Measurements from ENCODE around the gene SEPHS1. TPM values are rescaled to one million over a fixed set of nuclear protein-coding genes. Genes with fewer than 3 reads are reported as not detected.

The SEPHS1 gene
- polyA plus RNA-seq (2013, experiment 1 of 2), result 33.7 TPM
- polyA plus RNA-seq (2013, experiment 2 of 2), result 34.2 TPM

GRCh38 chr10:13348216-13349017, at the start of gene SEPHS1:
Gene SEPHS1, minus strand, starts transcription at chr10:13348293. Its CDS starts 3,343 bp downstream, at chr10:13344950.
- Histone ChIP-seq H3K79me1 (replicated peaks; ENCODE audit: low read length, poor library complexity, severe bottlenecking) (peaks cover 7% of the 10 kb centered on the region), H3K9me3 (ENCODE audit: control insufficient read depth, low read length) (no peaks in the 10 kb centered on the region), H2AFZ (ENCODE audit: low read depth, low read length) (peak within 1 kb of the TSS; percentile 79), H3K23ac (ENCODE audit: low read length in 2 of 2) (peak within 1 kb of the TSS in 1 of 2 experiments; percentile 40), H4K8ac (ENCODE audit: low read length) (peak within 1 kb of the TSS; percentile 73), H2BK15ac (ENCODE audit: low read depth, poor library complexity, severe bottlenecking) (peak within 1 kb of the TSS; percentile 97), H3K9ac (ENCODE audit: low read length) (peak within 1 kb of the TSS; percentile 96), H2AK5ac (ENCODE audit: low read length, severe bottlenecking) (no peak within 1 kb of the TSS), H2BK12ac (ENCODE audit: low read length in 2 of 2) (no peak within 1 kb of the TSS), H3K4me3 (ENCODE audit: insufficient read depth in 1 of 2, low read depth in 1 of 2, low read length in 2 of 2) (peak within 1 kb of the TSS; percentile 80 to 95), H3K4me2 (ENCODE audit: low read length, poor library complexity, severe bottlenecking) (peak within 1 kb of the TSS; percentile 71), H4K91ac (ENCODE audit: low read length) (peak within 1 kb of the TSS; percentile 76), H3K36me3 (ENCODE audit: control insufficient read depth in 1 of 2, insufficient read depth in 2 of 2, low read depth in 1 of 2, low read length in 2 of 2) (peaks cover 2 to 3% of the 10 kb centered on the region in 2 experiments), H3K4me1 (ENCODE audit: control insufficient read depth, insufficient read depth, low read depth, low read length) (peaks cover 9% of the 10 kb centered on the region), H2BK5ac (ENCODE audit: low read depth, low read length, poor library complexity, severe bottlenecking) (peak within 1 kb of the TSS; percentile 79), H3K14ac (ENCODE audit: low read length in 2 of 2) (peak within 1 kb of the TSS; percentile 64 to 74), H3K27me3 (ENCODE audit: control insufficient read depth in 1 of 2, insufficient read depth in 1 of 2, low read length in 2 of 2) (peaks cover 23 to 30% of the 10 kb centered on the region in 2 experiments), H2BK120ac (ENCODE audit: low read depth, low read length) (peak within 1 kb of the TSS; percentile 97), H3K4ac (ENCODE audit: low read depth in 1 of 2, low read length in 2 of 2) (peak within 1 kb of the TSS; percentile 77 to 90), H3K18ac (ENCODE audit: low read depth in 1 of 2, low read length in 2 of 2) (peak within 1 kb of the TSS; percentile 73 to 92), H3K27ac (ENCODE audit: low read length, poor library complexity, severe bottlenecking) (peak within 1 kb of the TSS; percentile 75)
- peak; percentile 76 for DNase-seq
- under 1% methylated on average over 59 of the region's 65 CpGs for WGBS

DNA sequence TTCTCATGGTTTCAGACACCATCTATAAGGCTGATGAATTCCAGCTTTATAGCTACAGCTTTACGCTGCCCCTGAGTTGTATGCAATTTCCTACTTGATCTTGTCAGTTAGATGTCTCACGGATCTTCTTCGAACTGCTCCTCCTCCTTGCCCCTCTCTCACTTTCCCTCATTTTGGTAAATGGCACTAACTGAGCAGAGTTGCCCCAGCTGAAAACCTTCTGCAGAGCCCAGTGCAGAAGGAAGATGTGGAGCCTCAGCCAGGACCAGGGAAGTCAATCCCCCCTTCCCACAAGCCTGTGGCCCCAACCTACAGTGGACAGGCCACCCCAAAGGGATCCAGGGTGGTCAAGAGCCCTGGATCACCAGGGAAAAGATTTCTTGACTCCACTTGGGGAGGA, 49.0 kb upstream of the SEPHS1 start:
- Histone ChIP-seq H3K14ac (ENCODE audit: low read length in 2 of 2) (no peak overlapping the region), H2BK15ac (ENCODE audit: low read depth, poor library complexity, severe bottlenecking) (no peak overlapping the region), H3K4me3 (ENCODE audit: insufficient read depth in 1 of 2, low read depth in 1 of 2, low read length in 2 of 2) (no peak overlapping the region), H3K27me3 (ENCODE audit: control insufficient read depth in 1 of 2, insufficient read depth in 1 of 2, low read length in 2 of 2) (peaks cover 20 to 42% of the 10 kb centered on the region in 2 experiments), H4K91ac (ENCODE audit: low read length) (no peak overlapping the region), H3K36me3 (ENCODE audit: control insufficient read depth in 1 of 2, insufficient read depth in 2 of 2, low read depth in 1 of 2, low read length in 2 of 2) (no peaks in the 10 kb centered on the region), H3K9me3 (ENCODE audit: control insufficient read depth, low read length) (peaks cover 5% of the 10 kb centered on the region), H2BK12ac (ENCODE audit: low read length in 2 of 2) (no peak overlapping the region), H2BK5ac (ENCODE audit: low read depth, low read length, poor library complexity, severe bottlenecking) (no peak overlapping the region), H3K4me1 (ENCODE audit: control insufficient read depth, insufficient read depth, low read depth, low read length) (no peaks in the 10 kb centered on the region), H2AFZ (ENCODE audit: low read depth, low read length) (no peak overlapping the region), H2AK5ac (ENCODE audit: low read length, severe bottlenecking) (no peak overlapping the region), H4K8ac (ENCODE audit: low read length) (no peak overlapping the region), H3K23ac (ENCODE audit: low read length in 2 of 2) (no peak overlapping the region), H3K18ac (ENCODE audit: low read depth in 1 of 2, low read length in 2 of 2) (no peak overlapping the region), H3K79me1 (replicated peaks; ENCODE audit: low read length, poor library complexity, severe bottlenecking) (no peaks in the 10 kb centered on the region), H3K27ac (ENCODE audit: low read length, poor library complexity, severe bottlenecking) (no peak overlapping the region), H3K4me2 (ENCODE audit: low read length, poor library complexity, severe bottlenecking) (no peak overlapping the region), H3K4ac (ENCODE audit: low read depth in 1 of 2, low read length in 2 of 2) (no peak overlapping the region), H3K9ac (ENCODE audit: low read length) (no peak overlapping the region), H2BK120ac (ENCODE audit: low read depth, low read length) (no peak overlapping the region)
- WGBS, result 74% methylated on average over 3 of the region's 3 CpGs
- no peak for DNase-seq

- H3K4me1 ChIP-seq (ENCODE audit: control insufficient read depth, insufficient read depth, low read depth, low read length), result no peaks in the 10 kb centered on the region
- no peak overlapping the region for H2BK5ac ChIP-seq (ENCODE audit: low read depth, low read length, poor library complexity, severe bottlenecking)
- peaks cover 26 to 43% of the 10 kb centered on the region in 2 experiments for H3K27me3 ChIP-seq (ENCODE audit: control insufficient read depth in 1 of 2, insufficient read depth in 1 of 2, low read length in 2 of 2)
- H3K4me2 ChIP-seq (ENCODE audit: low read length, poor library complexity, severe bottlenecking), result no peak overlapping the region
- H2BK12ac ChIP-seq (ENCODE audit: low read length in 2 of 2), result no peak overlapping the region
- H3K4ac ChIP-seq (ENCODE audit: low read depth in 1 of 2, low read length in 2 of 2), result no peak overlapping the region
- no peak overlapping the region for H2AFZ ChIP-seq (ENCODE audit: low read depth, low read length)
- H3K27ac ChIP-seq (ENCODE audit: low read length, poor library complexity, severe bottlenecking), result no peak overlapping the region
- H3K36me3 ChIP-seq (ENCODE audit: control insufficient read depth in 1 of 2, insufficient read depth in 2 of 2, low read depth in 1 of 2, low read length in 2 of 2), result no peaks in the 10 kb centered on the region
- no peak overlapping the region for H4K8ac ChIP-seq (ENCODE audit: low read length)
- no peak overlapping the region for H2BK120ac ChIP-seq (ENCODE audit: low read depth, low read length)
- no peak overlapping the region for H3K14ac ChIP-seq (ENCODE audit: low read length in 2 of 2)
- no peak overlapping the region for H3K18ac ChIP-seq (ENCODE audit: low read depth in 1 of 2, low read length in 2 of 2)
- H2AK5ac ChIP-seq (ENCODE audit: low read length, severe bottlenecking), result no peak overlapping the region
- H3K23ac ChIP-seq (ENCODE audit: low read length in 2 of 2), result no peak overlapping the region
- H2BK15ac ChIP-seq (ENCODE audit: low read depth, poor library complexity, severe bottlenecking), result no peak overlapping the region
- H3K9ac ChIP-seq (ENCODE audit: low read length), result no peak overlapping the region
- H3K4me3 ChIP-seq (ENCODE audit: insufficient read depth in 1 of 2, low read depth in 1 of 2, low read length in 2 of 2), result no peak overlapping the region
- peak; percentile 58 for DNase-seq
- H4K91ac ChIP-seq (ENCODE audit: low read length), result no peak overlapping the region
- H3K9me3 ChIP-seq (ENCODE audit: control insufficient read depth, low read length), result peaks cover 5% of the 10 kb centered on the region
- H3K79me1 ChIP-seq (replicated peaks; ENCODE audit: low read length, poor library complexity, severe bottlenecking), result no peaks in the 10 kb centered on the region
Measured at GRCh38 chr10:13396369-13396768, 48.3 kb upstream of the SEPHS1 start.

DNA sequence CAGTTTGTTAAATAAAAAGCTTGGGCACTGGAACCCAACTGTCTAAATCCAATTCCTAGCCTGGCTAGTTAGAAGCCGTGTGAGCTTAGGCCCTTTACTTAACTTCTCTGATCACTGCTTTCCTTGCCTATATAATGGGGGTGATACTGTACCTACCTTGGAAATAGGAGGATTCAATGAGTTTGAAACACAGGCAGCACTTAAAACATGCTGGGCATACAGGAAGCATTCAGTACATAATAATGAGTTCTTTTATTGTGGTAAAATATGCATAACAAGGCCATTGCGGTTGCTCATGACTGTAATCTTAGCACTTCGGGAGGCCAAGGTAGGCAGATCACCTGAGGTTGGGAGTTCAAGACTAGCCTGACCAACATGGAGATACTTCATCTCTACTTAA, 47.4 kb upstream of the SEPHS1 start:
- H2AK5ac ChIP-seq (ENCODE audit: low read length, severe bottlenecking), result no peak overlapping the region
- no peak overlapping the region for H3K27ac ChIP-seq (ENCODE audit: low read length, poor library complexity, severe bottlenecking)
- H3K18ac ChIP-seq (ENCODE audit: low read depth in 1 of 2, low read length in 2 of 2), result no peak overlapping the region
- no peak overlapping the region for H2AFZ ChIP-seq (ENCODE audit: low read depth, low read length)
- H4K8ac ChIP-seq (ENCODE audit: low read length), result no peak overlapping the region
- DNase-seq, result no peak
- H3K79me1 ChIP-seq (replicated peaks; ENCODE audit: low read length, poor library complexity, severe bottlenecking), result no peaks in the 10 kb centered on the region
- no peaks in the 10 kb centered on the region for H3K4me1 ChIP-seq (ENCODE audit: control insufficient read depth, insufficient read depth, low read depth, low read length)
- H3K23ac ChIP-seq (ENCODE audit: low read length in 2 of 2), result no peak overlapping the region
- WGBS, result 93% methylated on average over 2 of the region's 3 CpGs
- H2BK5ac ChIP-seq (ENCODE audit: low read depth, low read length, poor library complexity, severe bottlenecking), result no peak overlapping the region
- no peak overlapping the region for H3K4me3 ChIP-seq (ENCODE audit: insufficient read depth in 1 of 2, low read depth in 1 of 2, low read length in 2 of 2)
- peaks cover 32 to 42% of the 10 kb centered on the region in 2 experiments for H3K27me3 ChIP-seq (ENCODE audit: control insufficient read depth in 1 of 2, insufficient read depth in 1 of 2, low read length in 2 of 2)
- H4K91ac ChIP-seq (ENCODE audit: low read length), result no peak overlapping the region
- no peaks in the 10 kb centered on the region for H3K36me3 ChIP-seq (ENCODE audit: control insufficient read depth in 1 of 2, insufficient read depth in 2 of 2, low read depth in 1 of 2, low read length in 2 of 2)
- H2BK120ac ChIP-seq (ENCODE audit: low read depth, low read length), result no peak overlapping the region
- no peak overlapping the region for H3K14ac ChIP-seq (ENCODE audit: low read length in 2 of 2)
- H2BK12ac ChIP-seq (ENCODE audit: low read length in 2 of 2), result no peak overlapping the region
- no peak overlapping the region for H3K4me2 ChIP-seq (ENCODE audit: low read length, poor library complexity, severe bottlenecking)
- H2BK15ac ChIP-seq (ENCODE audit: low read depth, poor library complexity, severe bottlenecking), result no peak overlapping the region
- peaks cover 5% of the 10 kb centered on the region for H3K9me3 ChIP-seq (ENCODE audit: control insufficient read depth, low read length)
- no peak overlapping the region for H3K9ac ChIP-seq (ENCODE audit: low read length)
- no peak overlapping the region for H3K4ac ChIP-seq (ENCODE audit: low read depth in 1 of 2, low read length in 2 of 2)

Measured in mesenchymal stem cell (in vitro differentiated cells and primary cell).